Glutamatergic neuron (in vitro differentiated cells): ENCODE measurements around the gene P2RX1. TPM values are rescaled to one million over a fixed set of nuclear protein-coding genes. Genes with fewer than 3 reads are reported as not detected.
A peak's percentile ranks its signal among the peaks of the same experiment; 100 is the strongest.

Experiments used
- DNase-seq: peaks from one replicate; pipeline ENCODE4 v3.0.0; 2022
- H3K27ac Mint-ChIP-seq: one replicate; pipeline ENCODE4 v1.8.0; 2020; ENCODE audit warnings: mild to moderate bottlenecking, mixed read lengths, inconsistent platforms; ENCODE audit not compliant: unreplicated experiment
- H3K27me3 Mint-ChIP-seq: one replicate; pipeline ENCODE4 v1.8.0; 2020; ENCODE audit warnings: mild to moderate bottlenecking, moderate library complexity, mixed read lengths, inconsistent platforms; ENCODE audit not compliant: unreplicated experiment
- H3K36me3 Mint-ChIP-seq: one replicate; pipeline ENCODE4 v1.8.0; 2020; ENCODE audit warnings: mild to moderate bottlenecking, mixed read lengths, inconsistent platforms; ENCODE audit not compliant: unreplicated experiment
- H3K4me1 Mint-ChIP-seq: one replicate; pipeline ENCODE4 v1.8.0; 2020; ENCODE audit warnings: mild to moderate bottlenecking, low read depth, mixed read lengths, inconsistent platforms; ENCODE audit not compliant: unreplicated experiment
- H3K4me3 Mint-ChIP-seq: one replicate; pipeline ENCODE4 v1.8.0; 2020; ENCODE audit warnings: mild to moderate bottlenecking, mixed read lengths, inconsistent platforms; ENCODE audit not compliant: unreplicated experiment
- H3K9me3 Mint-ChIP-seq: one replicate; pipeline ENCODE4 v1.8.0; 2020; ENCODE audit warnings: mild to moderate bottlenecking, moderate library complexity, mixed read lengths, inconsistent platforms; ENCODE audit not compliant: unreplicated experiment
- CTCF ChIP-seq: fragments of 200-600 bp; sonication (generic); IDR thresholded peaks from one replicate; pipeline ENCODE4 v1.5.0; 2021; ENCODE audit not compliant: partially characterized antibody, unreplicated experiment
- total RNA-seq: library from RNA; stranded (reverse); fragmentation: NEBNext Ultra II Directional; extraction: Animal tissue kit (Norgen Biotek cat#: 25700); gene quantifications from one replicate; pipeline ENCODE4 v1.2.1, GENCODE V29; 2021; ENCODE audit not compliant: unreplicated experiment

Gene P2RX1
- total RNA-seq, 1 donor from 2014 or later = 2.1 TPM

GRCh38 chr17:3879591-3880417, 36.5 kb downstream of the P2RX1 start:
- peaks cover 53% of the 10 kb centered on the region for H3K4me1 Mint-ChIP-seq
- peak overlapping the region; percentile 99 for H3K27ac Mint-ChIP-seq
- no peak for TF ChIP-seq CTCF
- H3K4me3 Mint-ChIP-seq = peak overlapping the region; percentile 82
- H3K27me3 Mint-ChIP-seq = peaks cover 12% of the 10 kb centered on the region
- H3K9me3 Mint-ChIP-seq = peaks cover 11% of the 10 kb centered on the region
- no peak for DNase-seq
- no peaks in the 10 kb centered on the region for H3K36me3 Mint-ChIP-seq

GRCh38 chr17:3879186-3879585, 37.1 kb downstream of the P2RX1 start:
- Mint-ChIP-seq H3K36me3 (no peaks in the 10 kb centered on the region), H3K27me3 (peaks cover 12% of the 10 kb centered on the region), H3K27ac (peak overlapping the region; percentile 99), H3K4me3 (peak overlapping the region; percentile 82), H3K4me1 (peaks cover 51% of the 10 kb centered on the region), H3K9me3 (peaks cover 11% of the 10 kb centered on the region)
- peak; percentile 87 for DNase-seq
- no peak for TF ChIP-seq CTCF

- peak overlapping the region; percentile 53 for H3K27ac Mint-ChIP-seq
- H3K4me1 Mint-ChIP-seq = peaks cover 42% of the 10 kb centered on the region
- H3K9me3 Mint-ChIP-seq = peaks cover 11% of the 10 kb centered on the region
- H3K27me3 Mint-ChIP-seq = peaks cover 13% of the 10 kb centered on the region
- DNase-seq = no peak
- peaks cover 6% of the 10 kb centered on the region for H3K36me3 Mint-ChIP-seq
- no peak overlapping the region for H3K4me3 Mint-ChIP-seq
- no peak for TF ChIP-seq CTCF
These were observed 39.0 kb downstream of the P2RX1 start for GRCh38 chr17:3877220-3877619.

- no peak for DNase-seq
- H3K27ac Mint-ChIP-seq = no peak overlapping the region
- H3K4me3 Mint-ChIP-seq = no peak overlapping the region
- peaks cover 13% of the 10 kb centered on the region for H3K27me3 Mint-ChIP-seq
- peaks cover 6% of the 10 kb centered on the region for H3K36me3 Mint-ChIP-seq
- H3K4me1 Mint-ChIP-seq = peaks cover 29% of the 10 kb centered on the region
- peaks cover 11% of the 10 kb centered on the region for H3K9me3 Mint-ChIP-seq
- TF ChIP-seq CTCF = no peak
These were observed 40.9 kb downstream of the P2RX1 start for GRCh38 chr17:3875317-3875716.

- no peak for TF ChIP-seq CTCF
- H3K27ac Mint-ChIP-seq = peak overlapping the region; percentile 5
- H3K4me1 Mint-ChIP-seq = peaks cover 15% of the 10 kb centered on the region
- no peak for DNase-seq
- H3K9me3 Mint-ChIP-seq = peaks cover 2% of the 10 kb centered on the region
- peaks cover 6% of the 10 kb centered on the region for H3K36me3 Mint-ChIP-seq
- H3K27me3 Mint-ChIP-seq = peaks cover 4% of the 10 kb centered on the region
- H3K4me3 Mint-ChIP-seq = peak overlapping the region; percentile 20
These were observed 42.4 kb downstream of the P2RX1 start for GRCh38 chr17:3873862-3874261.
